Large intestine (tissue), 3 donors: ENCODE results near the gene ZNF710. TPM values are rescaled to one million over a fixed set of nuclear protein-coding genes. Genes with fewer than 3 reads are reported as not detected.

Experiments
- DNase-seq, 2 donors: peaks; one replicate each; pipeline versions ENCODE4 v3.0.0 to v3.0.0-alpha.2; 2013
- H3K27ac ChIP-seq: one replicate; pipeline ENCODE4 v1.5.1; 2013; ENCODE audit warnings: low read length
- H3K27me3 ChIP-seq: 2 replicates; pipeline ENCODE4 v1.6.1; 2013; ENCODE audit warnings: low read length; ENCODE audit not compliant: control insufficient read depth, insufficient read depth
- H3K36me3 ChIP-seq: 2 replicates; pipeline ENCODE4 v1.6.1; 2013; ENCODE audit warnings: low read length; ENCODE audit not compliant: control insufficient read depth, insufficient read depth
- H3K4me1 ChIP-seq: one replicate; pipeline ENCODE4 v1.6.1; 2013; ENCODE audit warnings: low read length; ENCODE audit not compliant: control insufficient read depth, insufficient read depth
- H3K4me3 ChIP-seq: one replicate; pipeline ENCODE4 v1.5.1; 2013; ENCODE audit warnings: low read length
- H3K9me3 ChIP-seq: one replicate; pipeline ENCODE4 v1.6.1; 2013; ENCODE audit warnings: mild to moderate bottlenecking, low read depth, low read length, moderate library complexity; ENCODE audit not compliant: control insufficient read depth
- WGBS: methylation state at CpG from one replicate; pipeline ENCODE4 v1.1.5; 2013; ENCODE audit warnings: low lambda C conversion rate; ENCODE audit not compliant: insufficient coverage; 5-methylcytosine and 5-hydroxymethylcytosine counted together
- polyA plus RNA-seq: library from polyadenylated mRNA; unstranded; fragments of 120-200 nt; gene quantifications from one replicate; pipeline ENCODE4 v1.2.1, GENCODE V29; 2013

The ZNF710 gene
- polyA plus RNA-seq, 1 donor: 22.6 TPM

DNA sequence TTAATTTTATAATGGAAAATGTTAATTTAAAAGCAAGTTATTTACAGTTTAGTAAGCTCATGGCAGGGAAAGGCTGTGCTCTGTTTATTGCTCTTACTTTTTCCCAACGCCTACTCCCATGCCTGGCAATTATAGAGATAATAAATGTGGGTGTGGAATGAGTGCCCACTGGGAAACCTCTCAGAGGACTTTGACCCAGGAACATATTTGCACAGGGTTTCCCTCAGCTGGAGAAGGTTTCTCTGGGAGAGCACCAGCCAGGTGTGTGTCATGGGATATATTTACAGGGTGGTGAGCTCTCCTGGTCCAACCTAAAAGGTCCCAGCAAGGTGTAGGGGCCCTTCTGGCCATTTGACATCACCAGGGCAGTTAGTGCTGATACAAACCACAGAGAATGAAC is 27.9 kb downstream of the ZNF710 start:
- H3K4me3 ChIP-seq: no peak overlapping the region
- no peaks in the 10 kb centered on the region for H3K36me3 ChIP-seq
- WGBS: no CpG with 5 or more reads among the region's 1 CpG
- no peaks in the 10 kb centered on the region for H3K9me3 ChIP-seq
- peaks cover 40% of the 10 kb centered on the region for H3K4me1 ChIP-seq
- peak; percentile 95 to 99 for DNase-seq
- no peaks in the 10 kb centered on the region for H3K27me3 ChIP-seq
- peak overlapping the region; percentile 93 for H3K27ac ChIP-seq

DNA sequence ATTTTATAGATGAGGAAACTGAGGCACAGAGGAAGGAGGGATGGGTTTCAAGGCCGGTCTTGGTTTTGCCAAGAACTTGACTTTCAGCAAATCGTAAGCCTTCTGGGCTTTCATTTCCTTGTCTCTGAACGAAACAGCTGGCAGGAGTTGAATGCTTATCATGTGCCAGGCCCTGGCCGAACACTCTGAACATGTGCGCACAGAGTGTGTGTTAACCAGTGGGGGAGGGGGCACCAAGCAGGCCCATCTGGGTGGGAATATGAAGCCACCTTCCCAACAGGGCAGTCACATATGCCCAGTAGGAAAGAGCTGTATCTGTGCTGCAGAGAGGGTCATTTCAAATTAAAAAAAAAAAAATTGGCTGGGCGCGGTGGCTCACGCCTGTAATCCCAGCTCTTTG is 29.3 kb downstream of the ZNF710 start:
- Histone ChIP-seq H3K9me3 (no peaks in the 10 kb centered on the region), H3K4me3 (no peak overlapping the region), H3K27me3 (no peaks in the 10 kb centered on the region), H3K4me1 (peaks cover 50% of the 10 kb centered on the region), H3K36me3 (no peaks in the 10 kb centered on the region), H3K27ac (peak overlapping the region; percentile 93)
- WGBS: no CpG with 5 or more reads among the region's 8 CpGs
- no peak for DNase-seq

DNA sequence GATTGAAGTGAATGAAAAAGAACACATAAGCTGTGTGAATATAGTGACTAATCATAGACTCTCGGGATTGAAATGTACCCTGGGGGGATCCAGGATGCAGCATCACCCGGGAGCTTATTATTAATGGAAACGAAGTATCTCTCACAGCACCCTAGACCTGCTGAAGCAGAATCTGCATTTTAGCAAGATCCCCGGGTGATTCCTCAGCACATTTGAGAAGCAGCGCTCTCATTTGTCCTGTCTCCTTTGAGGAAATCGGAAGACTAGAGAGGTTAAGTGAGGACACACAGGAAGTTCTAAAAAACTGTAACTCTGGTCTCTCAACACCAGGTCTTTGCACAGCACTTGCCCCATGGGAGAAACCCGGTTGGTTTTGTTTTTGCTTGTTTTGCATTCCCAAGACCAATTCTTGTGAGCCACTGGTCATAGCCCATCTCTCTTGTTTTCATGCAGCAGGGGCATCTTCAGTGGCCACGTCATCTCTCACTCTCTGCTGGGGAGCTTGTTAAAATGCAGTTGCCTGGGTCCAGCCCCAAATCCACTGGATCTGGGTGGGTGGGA is 30.2 kb downstream of the ZNF710 start:
- H3K27me3 ChIP-seq: no peaks in the 10 kb centered on the region
- H3K27ac ChIP-seq: no peak overlapping the region
- no peak for DNase-seq
- no peak overlapping the region for H3K4me3 ChIP-seq
- H3K9me3 ChIP-seq: peaks cover 3% of the 10 kb centered on the region
- H3K36me3 ChIP-seq: no peaks in the 10 kb centered on the region
- no CpG with 5 or more reads among the region's 8 CpGs for WGBS
- H3K4me1 ChIP-seq: peaks cover 56% of the 10 kb centered on the region

DNA sequence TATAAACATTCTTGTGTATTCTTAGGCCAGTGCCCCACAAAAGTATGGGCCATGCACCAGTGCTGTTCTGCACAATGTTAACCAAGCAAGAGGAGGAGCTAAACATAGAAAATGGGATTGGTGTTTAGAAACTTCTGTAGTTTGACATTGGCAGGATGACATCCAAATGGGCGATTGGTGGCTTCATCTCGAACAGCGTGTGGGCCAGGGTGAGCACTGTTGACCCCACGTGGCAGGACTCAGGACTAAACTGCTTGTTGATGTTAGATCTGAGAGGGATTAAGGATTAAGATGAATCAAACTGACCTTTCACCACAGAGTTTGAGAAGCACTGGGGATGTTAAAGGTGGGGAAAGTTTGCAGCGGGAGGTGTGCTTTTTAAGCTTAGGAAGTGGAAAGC is 31.9 kb downstream of the ZNF710 start:
- H3K27me3 ChIP-seq: no peaks in the 10 kb centered on the region
- H3K4me1 ChIP-seq: peaks cover 69% of the 10 kb centered on the region
- peaks cover 3% of the 10 kb centered on the region for H3K9me3 ChIP-seq
- DNase-seq: no peak
- no peak overlapping the region for H3K4me3 ChIP-seq
- no CpG with 5 or more reads among the region's 5 CpGs for WGBS
- no peaks in the 10 kb centered on the region for H3K36me3 ChIP-seq
- H3K27ac ChIP-seq: peak overlapping the region; percentile 89

DNA sequence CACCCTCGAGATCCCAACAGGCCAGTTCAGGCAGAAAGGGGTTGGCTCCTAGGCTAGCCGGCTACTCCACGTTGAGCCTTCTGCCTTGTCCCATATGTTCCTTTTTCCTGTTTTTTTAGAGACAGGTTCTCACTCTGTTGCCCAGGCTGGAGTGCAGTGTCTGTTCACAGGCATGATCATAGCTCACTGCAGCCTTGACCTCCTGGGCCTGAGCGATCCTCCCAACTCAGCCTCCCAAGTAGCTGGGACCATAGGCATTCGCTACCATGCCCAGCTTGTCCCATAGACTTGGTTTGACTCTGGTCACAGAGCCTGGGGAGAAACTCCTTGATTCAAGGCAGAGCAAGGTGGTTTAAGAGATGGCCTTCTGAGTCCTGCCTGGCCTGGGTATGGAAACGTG is 32.3 kb downstream of the ZNF710 start:
- Histone ChIP-seq H3K36me3 (no peaks in the 10 kb centered on the region), H3K4me3 (no peak overlapping the region), H3K4me1 (peaks cover 69% of the 10 kb centered on the region), H3K9me3 (peaks cover 3% of the 10 kb centered on the region), H3K27me3 (no peaks in the 10 kb centered on the region), H3K27ac (peak overlapping the region; percentile 89)
- DNase-seq: no peak
- WGBS: no CpG with 5 or more reads among the region's 6 CpGs

DNA sequence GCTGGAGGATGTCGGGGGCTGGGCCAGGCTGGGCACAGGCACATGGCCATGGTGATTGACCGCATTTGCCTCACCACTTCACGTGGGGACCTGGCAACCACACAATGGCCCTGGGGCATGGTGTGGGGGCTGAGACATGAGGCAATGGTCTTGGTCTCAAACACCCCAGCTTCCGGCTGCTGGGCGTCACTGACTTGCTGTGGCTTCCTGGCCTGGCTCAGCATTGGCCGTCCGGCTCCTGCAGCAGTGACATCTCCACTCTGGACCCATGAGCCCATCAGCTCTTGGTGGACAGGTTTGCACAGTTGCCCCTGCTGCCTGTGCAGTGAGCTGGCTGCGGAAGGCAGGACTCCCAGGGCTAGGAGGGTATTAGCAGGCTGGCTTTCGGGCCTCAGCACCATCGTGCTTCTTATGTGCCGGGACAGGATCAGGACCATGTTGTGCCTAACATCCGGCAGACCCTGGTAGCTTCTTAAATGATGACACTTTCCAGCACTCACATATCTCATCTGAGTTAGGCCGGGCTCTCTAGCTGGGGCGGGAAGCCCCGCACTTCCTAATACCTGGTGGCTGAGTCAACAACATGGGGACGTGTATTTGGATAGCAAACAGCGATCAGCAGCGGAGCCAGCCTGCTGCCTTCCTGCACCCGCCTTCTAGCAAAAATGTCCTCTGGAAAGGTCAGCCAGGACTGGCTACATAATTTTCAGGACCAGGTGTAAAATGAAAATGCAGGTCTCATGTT is 34.1 kb downstream of the ZNF710 start:
- WGBS: no CpG with 5 or more reads among the region's 19 CpGs
- H3K4me1 ChIP-seq: peaks cover 69% of the 10 kb centered on the region

DNA sequence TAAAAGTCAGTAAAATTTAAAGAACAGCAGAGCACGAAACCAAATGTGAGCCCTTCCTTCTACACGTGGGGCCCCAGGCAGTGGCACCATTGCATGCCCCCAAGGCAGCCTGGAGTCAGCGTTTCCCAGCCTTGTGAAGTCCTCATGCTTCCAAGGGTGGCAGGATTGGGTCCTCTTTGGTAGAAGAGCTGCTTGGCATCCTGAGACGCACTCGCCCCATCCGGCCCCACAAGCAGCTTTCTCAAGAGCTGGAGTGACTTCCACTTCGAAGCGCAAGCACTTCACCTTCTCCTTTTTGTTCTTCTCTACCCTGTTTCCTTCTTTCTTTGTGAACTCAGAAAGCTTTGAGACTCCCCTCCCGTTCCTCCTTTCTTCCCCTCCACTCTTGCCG is 34.7 kb downstream of the ZNF710 start:
- no CpG with 5 or more reads among the region's 10 CpGs for WGBS
- Histone ChIP-seq H3K36me3 (no peaks in the 10 kb centered on the region), H3K27ac (peak overlapping the region; percentile 89), H3K4me3 (no peak overlapping the region), H3K4me1 (peaks cover 70% of the 10 kb centered on the region), H3K27me3 (no peaks in the 10 kb centered on the region), H3K9me3 (peaks cover 3% of the 10 kb centered on the region)
- no peak for DNase-seq

More for the DNA sequence above, 34.1 kb downstream of the ZNF710 start:
- DNase-seq: peak in 1 of 2 donors; percentile 50
- H3K9me3 ChIP-seq: peaks cover 3% of the 10 kb centered on the region
- H3K4me3 ChIP-seq: no peak overlapping the region
- H3K27ac ChIP-seq: peak overlapping the region; percentile 89
- no peaks in the 10 kb centered on the region for H3K36me3 ChIP-seq
- no peaks in the 10 kb centered on the region for H3K27me3 ChIP-seq

DNA sequence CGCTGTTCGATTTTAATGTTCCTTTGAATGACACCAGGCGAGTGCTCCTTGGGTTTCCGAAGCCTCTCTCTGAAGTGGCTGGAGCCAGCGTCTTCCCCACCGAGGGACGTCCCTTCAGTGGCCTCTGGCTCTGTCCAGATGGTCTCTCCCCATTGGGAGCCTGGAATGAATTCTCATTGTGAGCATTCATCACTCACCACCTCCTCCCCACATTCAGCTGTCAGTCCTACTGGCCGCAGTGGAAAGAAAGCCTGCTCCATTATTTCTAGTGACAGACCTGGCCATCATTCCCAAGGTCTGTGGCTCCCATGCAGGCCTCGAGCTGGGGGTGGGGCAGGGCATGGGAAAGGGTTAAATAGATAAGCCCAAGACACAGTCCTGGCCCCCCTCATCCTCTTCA is 35.2 kb downstream of the ZNF710 start:
- H3K9me3 ChIP-seq: peaks cover 3% of the 10 kb centered on the region
- WGBS: no CpG with 5 or more reads among the region's 9 CpGs
- H3K4me3 ChIP-seq: no peak overlapping the region
- H3K4me1 ChIP-seq: peaks cover 71% of the 10 kb centered on the region
- no peaks in the 10 kb centered on the region for H3K27me3 ChIP-seq
- no peak for DNase-seq
- no peak overlapping the region for H3K27ac ChIP-seq
- no peaks in the 10 kb centered on the region for H3K36me3 ChIP-seq

DNA sequence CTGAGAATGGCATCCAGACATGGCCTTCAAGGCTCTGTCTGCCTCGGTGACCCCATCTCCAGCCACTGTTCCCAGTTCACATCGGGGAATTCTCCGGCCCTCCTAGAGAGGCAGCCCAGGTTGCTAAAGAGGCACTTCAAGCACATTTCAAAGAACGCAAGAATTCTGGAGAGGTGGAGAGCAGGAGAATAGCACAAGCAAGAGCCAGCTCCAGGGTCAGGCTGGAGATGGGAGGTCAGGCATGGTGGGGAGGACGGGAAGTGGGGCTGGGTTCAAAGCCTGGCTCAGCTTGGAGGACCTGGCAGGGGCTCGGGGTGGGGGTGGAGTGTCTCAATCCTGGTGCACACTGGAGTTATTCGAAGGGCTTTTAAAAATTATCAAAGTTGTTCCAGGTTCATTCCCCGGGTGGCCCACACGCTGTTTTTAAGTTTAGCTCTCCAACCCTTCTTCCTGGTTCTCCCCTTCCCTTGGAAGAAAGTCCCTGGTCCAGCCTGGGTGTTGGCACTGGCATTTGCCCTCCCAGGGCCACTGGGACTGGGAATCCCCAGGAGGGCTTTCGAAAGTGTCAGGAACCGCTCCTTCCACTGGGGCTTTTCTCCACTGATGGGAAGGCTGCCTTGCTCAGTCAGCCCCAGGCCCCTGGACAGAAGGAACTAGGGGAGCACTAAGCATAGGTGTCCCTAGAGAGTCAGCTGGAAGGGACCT is 35.8 kb downstream of the ZNF710 start:
- Histone ChIP-seq H3K9me3 (peaks cover 3% of the 10 kb centered on the region), H3K36me3 (no peaks in the 10 kb centered on the region), H3K27ac (no peak overlapping the region), H3K4me1 (peaks cover 71% of the 10 kb centered on the region), H3K27me3 (no peaks in the 10 kb centered on the region), H3K4me3 (no peak overlapping the region)
- DNase-seq: no peak
- no CpG with 5 or more reads among the region's 11 CpGs for WGBS

DNA sequence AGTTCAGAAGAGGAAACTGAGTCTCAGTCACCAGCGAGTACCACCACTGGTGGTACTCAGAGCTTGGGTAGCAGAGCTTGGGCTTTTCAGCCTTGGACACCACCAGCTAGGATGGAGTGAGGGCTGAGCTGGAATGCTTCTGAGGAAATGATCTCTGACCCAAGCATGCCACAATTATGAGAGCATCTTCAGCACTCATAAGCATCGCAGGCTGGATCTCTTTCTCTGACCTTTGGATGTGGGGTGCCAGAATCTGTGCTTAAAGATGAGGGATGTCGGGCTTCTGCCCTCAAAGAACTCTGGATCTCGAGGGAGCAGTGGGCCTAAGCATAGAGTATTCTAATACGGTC is 36.4 kb downstream of the ZNF710 start:
- H3K27ac ChIP-seq: peak overlapping the region; percentile 69
- WGBS: no CpG with 5 or more reads among the region's 5 CpGs

More for the DNA sequence above, 36.4 kb downstream of the ZNF710 start:
- Histone ChIP-seq H3K27me3 (no peaks in the 10 kb centered on the region), H3K36me3 (peaks cover 2% of the 10 kb centered on the region), H3K4me3 (no peak overlapping the region), H3K4me1 (peaks cover 71% of the 10 kb centered on the region), H3K9me3 (peaks cover 3% of the 10 kb centered on the region)
- no peak for DNase-seq
